H1 (cell line): ENCODE data around the gene DMC1. TPM values are rescaled to one million over a fixed set of nuclear protein-coding genes. Genes with fewer than 3 reads are reported as not detected.

Experiments used
- CBX8 ChIP-seq: fragments of 300-800, 300-1000 bp; sonication (generic); IDR thresholded peaks from 2 replicates; pipeline ENCODE4 v1.7.1; 2016; ENCODE audit warnings: low read depth, low read length, borderline replicate concordance
- CHD1 ChIP-seq: IDR thresholded peaks from 2 replicates; pipeline ENCODE4 v1.6.1; 2012; ENCODE audit warnings: low read depth, low read length, improper control_type of control experiment
- KDM4A ChIP-seq: IDR thresholded peaks from one replicate; pipeline ENCODE4 v1.7.1; 2012; ENCODE audit warnings: low read depth, mild to moderate bottlenecking, moderate library complexity, low read length, inconsistent platforms; ENCODE audit not compliant: severe bottlenecking
- RBBP5 ChIP-seq: IDR thresholded peaks from 2 replicates; pipeline ENCODE4 v1.7.1; 2012; ENCODE audit warnings: low read depth, mild to moderate bottlenecking, inconsistent platforms, low read length, moderate library complexity, borderline replicate concordance
- SIRT6 ChIP-seq: IDR thresholded peaks from one replicate; pipeline ENCODE4 v1.7.1; 2012; ENCODE audit warnings: low read length, inconsistent platforms
- SP4 ChIP-seq: IDR thresholded peaks from 2 replicates; pipeline ENCODE4 v1.6.1; 2012; ENCODE audit warnings: low read length, inconsistent platforms
- TEAD4 ChIP-seq: IDR thresholded peaks from 2 replicates; pipeline ENCODE4 v1.6.1; 2012; ENCODE audit warnings: low read depth, low read length, inconsistent platforms, mixed read lengths
- polyA plus RNA-seq, 7 experiments: library from polyadenylated mRNA; depleted of rRNA in 3 of 7; stranded (reverse) in 5 of 7; unstranded in 2 of 7; fragments of >200 nt in 5 of 7; fragments of 200-250 nt in 2 of 7; gene quantifications; 1 replicate in 5 of 7; 2 replicates in 1 of 7; 4 replicates in 1 of 7; pipeline versions ENCODE4 v1.2.1 to v1.2.3, GENCODE V29; 2011 to 2013; ENCODE audit warnings: missing spikeins in 2 of 7, mixed read lengths in 2 of 7
- total RNA-seq: library from RNA; stranded (reverse); fragmentation: NEBNext Ultra II Directional; extraction: Animal tissue kit (Norgen Biotek cat#: 25700); gene quantifications from 2 replicates; pipeline ENCODE4 v1.2.1, GENCODE V29; 2021

DMC1 gene
- total and polyA plus RNA-seq, 2 of the 8 experiments (the other 6 are each of a cell fraction or from before 2014, with no cell fraction given), result 3.8 to 7.2 TPM

- TF ChIP-seq KDM4A (no peak), SP4 (no peak), TEAD4 (no peak), CBX8 (no peak), RBBP5 (no peak), SIRT6 (no peak), CHD1 (no peak)
These were observed 2.3 kb downstream of the DMC1 start (continued) for GRCh38 chr22:38567531-38568285.
